ENCODE results near the gene MYT1. TPM values are rescaled to one million over a fixed set of nuclear protein-coding genes. Genes with fewer than 3 reads are reported as not detected.

MYT1 gene
- polyA plus RNA-seq, 1 experiment, result not detected

- DNase-seq (ENCODE audit: low read depth), result no peak
- no peak for TF ChIP-seq CTCF (IDR thresholded peaks at IDR 0.05; ENCODE audit: insufficient read depth, low read depth, low read length)
- peaks cover 4% of the 10 kb centered on the region for H3K36me3 ChIP-seq (ENCODE audit: control insufficient read depth, insufficient read depth, low read length)
- no peak overlapping the region for H3K4me3 ChIP-seq (ENCODE audit: low read depth, low read length)
- ChIA-PET POLR2A (no interaction called here), CTCF (no interaction called here)
- no peaks in the 10 kb centered on the region for H3K27me3 ChIP-seq (ENCODE audit: control insufficient read depth, insufficient read depth, low read length)
Measured at GRCh38 chr20:64264091-64264490, 99.8 kb downstream of the MYT1 start.

GRCh38 chr20:64265201-64265600 is 100.9 kb downstream of the MYT1 start:
- POLR2A ChIA-PET, result no interaction called here
- no peaks in the 10 kb centered on the region for H3K27me3 ChIP-seq (ENCODE audit: control insufficient read depth, insufficient read depth, low read length)
- no peak for DNase-seq (ENCODE audit: low read depth)
- CTCF ChIA-PET, result no interaction called here
- TF ChIP-seq CTCF (IDR thresholded peaks at IDR 0.05; ENCODE audit: insufficient read depth, low read depth, low read length), result no peak
- no peak overlapping the region for H3K4me3 ChIP-seq (ENCODE audit: low read depth, low read length)
- peaks cover 4% of the 10 kb centered on the region for H3K36me3 ChIP-seq (ENCODE audit: control insufficient read depth, insufficient read depth, low read length)

- Histone ChIP-seq H3K27me3 (ENCODE audit: control insufficient read depth, insufficient read depth, low read length) (no peaks in the 10 kb centered on the region), H3K36me3 (ENCODE audit: control insufficient read depth, insufficient read depth, low read length) (peaks cover 4% of the 10 kb centered on the region), H3K4me3 (ENCODE audit: low read depth, low read length) (no peak overlapping the region)
- DNase-seq (ENCODE audit: low read depth), result no peak
- TF ChIP-seq CTCF (IDR thresholded peaks at IDR 0.05; ENCODE audit: insufficient read depth, low read depth, low read length), result no peak
- POLR2A ChIA-PET, result no interaction called here
- CTCF ChIA-PET, result no interaction called here
Measured at GRCh38 chr20:64266988-64267387, 102.7 kb downstream of the MYT1 start.

- no peak for TF ChIP-seq CTCF (IDR thresholded peaks at IDR 0.05; ENCODE audit: insufficient read depth, low read depth, low read length)
- no peaks in the 10 kb centered on the region for H3K27me3 ChIP-seq (ENCODE audit: control insufficient read depth, insufficient read depth, low read length)
- no peak for DNase-seq (ENCODE audit: low read depth)
- CTCF ChIA-PET, result no interaction called here
- no peak overlapping the region for H3K4me3 ChIP-seq (ENCODE audit: low read depth, low read length)
- peaks cover 4% of the 10 kb centered on the region for H3K36me3 ChIP-seq (ENCODE audit: control insufficient read depth, insufficient read depth, low read length)
- POLR2A ChIA-PET, result no interaction called here
Measured at GRCh38 chr20:64268174-64268573, 103.9 kb downstream of the MYT1 start.

GRCh38 chr20:64269604-64270411 is 105.6 kb downstream of the MYT1 start:
- DNase-seq (ENCODE audit: low read depth), result no peak
- ChIA-PET POLR2A (no interaction called here), CTCF (no interaction called here)
- no peaks in the 10 kb centered on the region for H3K27me3 ChIP-seq (ENCODE audit: control insufficient read depth, insufficient read depth, low read length)
- H3K4me3 ChIP-seq (ENCODE audit: low read depth, low read length), result no peak overlapping the region
- peaks cover 8% of the 10 kb centered on the region for H3K36me3 ChIP-seq (ENCODE audit: control insufficient read depth, insufficient read depth, low read length)
- TF ChIP-seq CTCF (IDR thresholded peaks at IDR 0.05; ENCODE audit: insufficient read depth, low read depth, low read length), result no peak
